Loucy (cell line): Measurements from ENCODE around the gene GVQW3.

ENCODE experiments used
- H2AFZ ChIP-seq: fragments of 200-600 bp; sonication (generic); 2 replicates; pipeline ENCODE4 v1.6.0; 2016; ENCODE audit warnings: antibody characterized with exemption, mild to moderate bottlenecking, low read length, moderate library complexity
- H3F3A ChIP-seq: fragments of 200-600 bp; 2 replicates; pipeline ENCODE4 v1.6.0; 2016; ENCODE audit warnings: antibody characterized with exemption, low read depth, mild to moderate bottlenecking
- H3K27me3 ChIP-seq: fragments of 200-600 bp; sonication (generic); 2 replicates; pipeline ENCODE4 v1.6.1; 2014; ENCODE audit warnings: low read length, mild to moderate bottlenecking; ENCODE audit not compliant: insufficient read depth, poor library complexity, severe bottlenecking
- H3K36me3 ChIP-seq: fragments of 200-600 bp; sonication (generic); 2 replicates; pipeline ENCODE4 v1.6.1; 2016; ENCODE audit warnings: low read length; ENCODE audit not compliant: insufficient read depth
- H3K4me1 ChIP-seq: fragments of 200-600 bp; sonication (generic); 2 replicates; pipeline ENCODE4 v1.5.1; 2014; ENCODE audit warnings: low read length, mild to moderate bottlenecking; ENCODE audit not compliant: insufficient read depth, poor library complexity, severe bottlenecking
- H3K4me2 ChIP-seq: fragments of 200-600 bp; sonication (generic); 2 replicates; pipeline ENCODE4 v1.6.0; 2014; ENCODE audit warnings: antibody characterized with exemption, low read length, low read depth, mild to moderate bottlenecking; ENCODE audit not compliant: poor library complexity, severe bottlenecking
- H3K4me3 ChIP-seq: fragments of 200-600 bp; sonication (generic); 2 replicates; pipeline ENCODE4 v1.5.1; 2014; ENCODE audit warnings: low read length, mild to moderate bottlenecking, mixed read lengths; ENCODE audit not compliant: poor library complexity, severe bottlenecking
- H3K79me2 ChIP-seq: fragments of 200-600 bp; sonication (generic); 2 replicates; pipeline ENCODE4 v1.6.1; 2014; ENCODE audit warnings: low read length; ENCODE audit not compliant: insufficient read depth
- H3K9ac ChIP-seq: fragments of 200-600 bp; sonication (generic); 2 replicates; pipeline ENCODE4 v1.6.0; 2014; ENCODE audit warnings: mild to moderate bottlenecking, low read depth, low read length, moderate library complexity; ENCODE audit not compliant: poor library complexity, severe bottlenecking
- H3K9me2 ChIP-seq: fragments of 200-600 bp; sonication (generic); replicated peaks from 2 replicates; pipeline ENCODE4 v1.6.1; 2016; ENCODE audit warnings: low read depth, low read length, mixed read lengths
- H3K9me3 ChIP-seq: fragments of 200-600 bp; sonication (generic); 2 replicates; pipeline ENCODE4 v1.6.1; 2014; ENCODE audit warnings: mild to moderate bottlenecking, antibody characterized with exemption, low read length, low read depth; ENCODE audit not compliant: insufficient read depth
- H4K20me1 ChIP-seq: fragments of 200-600 bp; sonication (generic); 2 replicates; pipeline ENCODE4 v1.6.0; 2014; ENCODE audit warnings: antibody characterized with exemption, low read length, mild to moderate bottlenecking; ENCODE audit not compliant: insufficient read depth, poor library complexity, severe bottlenecking
- CTCF ChIP-seq: fragments of 200-600 bp; sonication (generic); conservative IDR thresholded peaks from 2 replicates; pipeline ENCODE4 v1.5.1; 2014; ENCODE audit warnings: mild to moderate bottlenecking, antibody characterized with exemption, low read length
- EZH2phosphoT487 ChIP-seq: fragments of 200-600 bp; IDR thresholded peaks from 2 replicates; pipeline ENCODE4 v1.6.1; 2018; ENCODE audit warnings: antibody characterized with exemption, mild to moderate bottlenecking, moderate library complexity, borderline replicate concordance

Gene GVQW3

GRCh38 chr11:76424891-76425290 is 43.8 kb downstream of the GVQW3 start:
- Histone ChIP-seq H3K9me3 (no peaks in the 10 kb centered on the region), H3K79me2 (no peaks in the 10 kb centered on the region), H3K4me2 (no peak overlapping the region), H4K20me1 (no peaks in the 10 kb centered on the region), H3K4me1 (no peaks in the 10 kb centered on the region), H2AFZ (no peak overlapping the region), H3K36me3 (no peaks in the 10 kb centered on the region), H3K9ac (no peak overlapping the region), H3F3A (no peaks in the 10 kb centered on the region), H3K4me3 (no peak overlapping the region), H3K9me2 (no peaks in the 10 kb centered on the region), H3K27me3 (no peaks in the 10 kb centered on the region)
- TF ChIP-seq CTCF (no peak), EZH2phosphoT487 (no peak)

GRCh38 chr11:76426660-76427059 is 45.5 kb downstream of the GVQW3 start:
- Histone ChIP-seq H3K79me2 (no peaks in the 10 kb centered on the region), H3K27me3 (no peaks in the 10 kb centered on the region), H2AFZ (no peak overlapping the region), H3F3A (no peaks in the 10 kb centered on the region), H3K36me3 (no peaks in the 10 kb centered on the region), H3K4me1 (no peaks in the 10 kb centered on the region), H3K9ac (no peak overlapping the region), H3K4me2 (no peak overlapping the region), H3K4me3 (no peak overlapping the region), H4K20me1 (no peaks in the 10 kb centered on the region), H3K9me2 (no peaks in the 10 kb centered on the region), H3K9me3 (no peaks in the 10 kb centered on the region)
- TF ChIP-seq EZH2phosphoT487 (no peak), CTCF (no peak)

- Histone ChIP-seq H2AFZ (no peak overlapping the region), H3K79me2 (no peaks in the 10 kb centered on the region), H3K4me2 (no peak overlapping the region), H3K9ac (no peak overlapping the region), H4K20me1 (no peaks in the 10 kb centered on the region), H3K9me2 (no peaks in the 10 kb centered on the region), H3K36me3 (no peaks in the 10 kb centered on the region), H3F3A (no peaks in the 10 kb centered on the region), H3K4me1 (no peaks in the 10 kb centered on the region), H3K9me3 (no peaks in the 10 kb centered on the region), H3K4me3 (no peak overlapping the region), H3K27me3 (no peaks in the 10 kb centered on the region)
- TF ChIP-seq CTCF (no peak), EZH2phosphoT487 (no peak)
These were observed 54.9 kb downstream of the GVQW3 start for GRCh38 chr11:76436020-76436419.
